Neural cell (in vitro differentiated cells): Measurements from ENCODE around the gene POU3F1.

Experiments used
- CTCF ChIP-seq: fragments of 450-650 bp; IDR thresholded peaks from 2 replicates; pipeline ENCODE4 v1.5.1; 2014; ENCODE audit warnings: antibody characterized with exemption, mild to moderate bottlenecking, moderate library complexity; ENCODE audit not compliant: poor library complexity, severe bottlenecking
- EP300 ChIP-seq: fragments of 450-650 bp; conservative IDR thresholded peaks from 2 replicates; pipeline ENCODE4 v1.6.1; 2014; ENCODE audit warnings: antibody characterized with exemption, mild to moderate bottlenecking, moderate library complexity; ENCODE audit not compliant: poor library complexity, severe bottlenecking
- MXI1 ChIP-seq: fragments of 450-650 bp; conservative IDR thresholded peaks from 2 replicates; pipeline ENCODE4 v1.6.1; 2014; ENCODE audit warnings: antibody characterized with exemption, mild to moderate bottlenecking; ENCODE audit not compliant: poor library complexity, severe bottlenecking
- POLR2AphosphoS5 ChIP-seq: IDR thresholded peaks from 2 replicates; pipeline ENCODE4 v1.6.1; 2012
- RAD21 ChIP-seq: fragments of 450-650 bp; conservative IDR thresholded peaks from 2 replicates; pipeline ENCODE4 v1.6.1; 2014; ENCODE audit warnings: antibody characterized with exemption, mild to moderate bottlenecking, moderate library complexity
- REST ChIP-seq: IDR thresholded peaks from 2 replicates; pipeline ENCODE4 v1.6.1; 2012; ENCODE audit warnings: borderline replicate concordance
- SMC3 ChIP-seq: fragments of 450-650 bp; conservative IDR thresholded peaks from 2 replicates; pipeline ENCODE4 v1.6.1; 2014; ENCODE audit warnings: antibody characterized with exemption, mild to moderate bottlenecking, moderate library complexity; ENCODE audit not compliant: poor library complexity
- TAF1 ChIP-seq: IDR thresholded peaks from 2 replicates; pipeline ENCODE4 v1.6.1; 2012; ENCODE audit warnings: low read depth

GRCh38 chr1:38061290-38061689 is 14.7 kb upstream of the POU3F1 start:
- TF ChIP-seq CTCF = no peak
- no peak for TF ChIP-seq REST
- TF ChIP-seq TAF1 = no peak
- TF ChIP-seq SMC3 = no peak
- no peak for TF ChIP-seq MXI1
- no peak for TF ChIP-seq EP300
- TF ChIP-seq POLR2AphosphoS5 = no peak
- TF ChIP-seq RAD21 = no peak
